ENCODE data around the gene LRSAM1.
"Not testable (repeated sequence)": the region's sequence is repeated elsewhere in the genome, so short reads cannot be mapped to it uniquely, and the experiment has no call there.

Gene LRSAM1

GRCh38 chr9:127463382-127463781 is 12.1 kb downstream of the LRSAM1 start:
- DNase-seq, result no peak

- DNase-seq, result peak; percentile 19
Observed at GRCh38 chr9:127463911-127464310, 12.6 kb downstream of the LRSAM1 start.

- not testable (repeated sequence) for DNase-seq
Observed at GRCh38 chr9:127466407-127466917, 15.2 kb downstream of the LRSAM1 start.

GRCh38 chr9:127467621-127468020 is 16.3 kb downstream of the LRSAM1 start:
- no peak for DNase-seq

- no peak for DNase-seq
Observed at GRCh38 chr9:127470662-127471061, 19.4 kb downstream of the LRSAM1 start.

- no peak for DNase-seq
Observed at GRCh38 chr9:127473501-127473900, 22.2 kb downstream of the LRSAM1 start.

- no peak for DNase-seq
Observed at GRCh38 chr9:127473932-127474331, 22.6 kb downstream of the LRSAM1 start.

- no peak for DNase-seq
Observed at GRCh38 chr9:127474592-127474991, 23.3 kb downstream of the LRSAM1 start.

GRCh38 chr9:127479507-127480081 is 28.3 kb downstream of the LRSAM1 start:
- DNase-seq, result no peak

GRCh38 chr9:127482662-127483061 is 31.4 kb downstream of the LRSAM1 start:
- DNase-seq, result no peak

- no peak for DNase-seq
Observed at GRCh38 chr9:127485995-127486394, 34.7 kb downstream of the LRSAM1 start.

- no peak for DNase-seq
Observed at GRCh38 chr9:127488946-127489345, 37.6 kb downstream of the LRSAM1 start.

GRCh38 chr9:127489471-127490115 is 38.3 kb downstream of the LRSAM1 start:
- DNase-seq, result no peak

- no peak for DNase-seq
Observed at GRCh38 chr9:127490535-127491230, 39.4 kb downstream of the LRSAM1 start.

- DNase-seq, result no peak
Observed at GRCh38 chr9:127491516-127491915, 40.2 kb downstream of the LRSAM1 start.

GRCh38 chr9:127492616-127493015 is 41.3 kb downstream of the LRSAM1 start:
- DNase-seq, result no peak

GRCh38 chr9:127493592-127494303 is 42.4 kb downstream of the LRSAM1 start:
- no peak for DNase-seq

- no peak for DNase-seq
Observed at GRCh38 chr9:127494304-127494702, 43.0 kb downstream of the LRSAM1 start.

GRCh38 chr9:127495884-127496555 is 44.7 kb downstream of the LRSAM1 start:
- DNase-seq, result no peak

GRCh38 chr9:127496974-127497373 is 45.7 kb downstream of the LRSAM1 start:
- DNase-seq, result no peak

- no peak for DNase-seq
Observed at GRCh38 chr9:127497656-127498290, 46.5 kb downstream of the LRSAM1 start.

- DNase-seq, result no peak
Observed at GRCh38 chr9:127498298-127498697, 47.0 kb downstream of the LRSAM1 start.

All from fibroblast of skin of right biceps (primary cell).